HG03442 (cell line): ENCODE data around the gene LGMN.
"Not testable (repeated sequence)": the region's sequence is repeated elsewhere in the genome, so short reads cannot be mapped to it uniquely, and the experiment has no call there.

Experiments used
- ATAC-seq: cut with Tn5 transposase; IDR thresholded peaks from one replicate; pipeline ENCODE4 v1.9.1; 2021; ENCODE audit warnings: mild to moderate bottlenecking, moderate library complexity; ENCODE audit not compliant: unreplicated experiment

The LGMN gene

DNA sequence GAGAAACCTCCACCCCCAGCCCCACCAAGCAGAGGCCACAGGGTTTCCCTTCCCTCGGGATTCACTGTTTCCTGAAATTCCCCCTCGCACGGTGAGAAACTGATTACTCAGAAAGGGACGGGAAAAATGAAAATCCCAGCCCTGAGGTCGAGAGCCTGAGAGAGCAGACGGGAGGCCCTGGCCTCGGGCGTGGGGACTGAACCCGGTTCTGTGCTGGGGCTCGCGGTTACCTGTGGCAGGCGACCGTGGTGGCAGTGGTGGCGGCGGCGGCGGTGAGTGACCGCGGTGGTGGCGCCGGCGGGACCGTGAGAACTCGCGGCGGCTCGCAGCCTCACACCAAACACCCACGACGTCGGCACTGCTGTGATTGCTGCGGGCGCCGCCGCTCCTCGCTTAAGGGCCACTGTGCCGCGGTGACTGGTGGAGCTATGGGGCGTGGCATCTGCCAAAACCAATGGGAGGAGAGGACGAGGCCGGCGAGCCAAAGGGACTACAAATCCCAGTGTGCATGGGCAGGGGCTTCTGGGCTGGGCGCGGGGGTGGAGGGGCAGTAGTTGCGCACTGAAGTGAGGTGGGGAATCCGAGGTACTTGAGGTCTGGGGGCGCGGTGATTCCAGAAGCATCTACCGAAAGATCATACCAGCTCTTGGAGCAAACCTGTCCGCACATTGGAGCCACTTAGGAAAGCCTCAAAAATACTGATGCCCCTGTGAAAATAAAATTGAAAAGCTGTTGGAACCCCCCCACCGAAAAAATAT lies at the start of gene LGMN:
Gene LGMN, minus strand, starts transcription at position 369 of the 758 bp plus-strand sequence. CDS start 15,841 bp downstream, outside the sequence.
- peak; percentile 88 for ATAC-seq

GRCh38 chr14:92794961-92795360 lies 46.5 kb upstream of the LGMN start:
- no peak for ATAC-seq

- ATAC-seq: no peak
Measured at GRCh38 chr14:92794547-92794941, 46.1 kb upstream of the LGMN start.

GRCh38 chr14:92793709-92794546 lies 45.5 kb upstream of the LGMN start, which contains the start of gene GOLGA5:
Gene GOLGA5, plus strand, starts transcription at chr14:92794305. Its CDS starts 3,133 bp downstream, at chr14:92797438.
- peak; percentile 95 for ATAC-seq

- ATAC-seq: no peak
Measured at GRCh38 chr14:92792885-92793284, 44.5 kb upstream of the LGMN start.

- ATAC-seq: no peak
Measured at GRCh38 chr14:92789457-92790089, 41.1 kb upstream of the LGMN start.

GRCh38 chr14:92787554-92787953 lies 39.1 kb upstream of the LGMN start:
- ATAC-seq: no peak

GRCh38 chr14:92786427-92786756 lies 38.0 kb upstream of the LGMN start:
- no peak for ATAC-seq

GRCh38 chr14:92785667-92786426 lies 37.4 kb upstream of the LGMN start:
- no peak for ATAC-seq

DNA sequence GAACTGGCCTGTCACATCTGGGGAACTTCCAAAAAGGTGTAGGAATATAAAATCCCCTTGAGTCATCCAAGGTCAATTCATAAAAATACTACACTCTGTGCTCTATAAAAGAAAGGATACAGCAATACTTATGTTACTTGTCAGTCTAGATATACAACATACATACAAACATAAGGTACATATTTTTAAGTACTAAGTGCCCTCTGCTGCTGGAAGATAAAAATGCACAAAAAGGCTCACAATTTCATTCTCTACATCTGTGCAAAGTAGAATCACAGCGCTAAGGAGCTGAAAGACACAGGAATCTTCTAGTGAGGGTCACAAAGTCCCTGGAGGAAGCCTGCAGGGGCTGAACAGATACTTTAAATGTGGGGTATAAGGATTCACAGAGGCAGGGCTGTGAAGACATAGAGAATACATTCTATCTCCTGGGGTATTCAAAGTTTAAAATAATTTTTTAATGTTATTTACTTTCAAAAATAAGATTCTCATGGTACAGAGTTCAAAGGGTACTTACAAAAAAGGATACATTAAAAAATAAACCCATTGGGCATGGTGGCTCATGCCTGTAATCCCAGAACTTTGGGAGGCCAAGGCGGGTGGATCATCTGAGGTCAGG lies 35.5 kb upstream of the LGMN start:
- no peak for ATAC-seq

DNA sequence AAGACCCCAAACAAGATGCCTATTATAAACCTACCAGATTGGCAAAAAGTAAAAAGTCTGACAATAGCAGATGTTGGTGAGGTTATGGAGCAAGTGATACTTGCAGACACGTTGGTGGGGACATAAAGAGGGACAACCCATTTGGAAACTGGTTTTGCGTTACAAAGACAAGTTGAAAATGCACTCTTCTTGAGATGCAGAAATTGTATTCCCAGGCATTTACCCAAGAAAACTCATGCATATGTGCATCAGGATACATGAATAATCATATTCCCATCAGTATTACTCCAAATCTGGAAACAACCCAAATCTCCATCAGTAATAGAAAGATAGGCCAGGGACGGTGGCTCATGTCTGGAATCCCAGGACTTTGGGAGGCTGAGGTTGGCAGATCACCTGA lies 32.9 kb upstream of the LGMN start:
- no peak for ATAC-seq

DNA sequence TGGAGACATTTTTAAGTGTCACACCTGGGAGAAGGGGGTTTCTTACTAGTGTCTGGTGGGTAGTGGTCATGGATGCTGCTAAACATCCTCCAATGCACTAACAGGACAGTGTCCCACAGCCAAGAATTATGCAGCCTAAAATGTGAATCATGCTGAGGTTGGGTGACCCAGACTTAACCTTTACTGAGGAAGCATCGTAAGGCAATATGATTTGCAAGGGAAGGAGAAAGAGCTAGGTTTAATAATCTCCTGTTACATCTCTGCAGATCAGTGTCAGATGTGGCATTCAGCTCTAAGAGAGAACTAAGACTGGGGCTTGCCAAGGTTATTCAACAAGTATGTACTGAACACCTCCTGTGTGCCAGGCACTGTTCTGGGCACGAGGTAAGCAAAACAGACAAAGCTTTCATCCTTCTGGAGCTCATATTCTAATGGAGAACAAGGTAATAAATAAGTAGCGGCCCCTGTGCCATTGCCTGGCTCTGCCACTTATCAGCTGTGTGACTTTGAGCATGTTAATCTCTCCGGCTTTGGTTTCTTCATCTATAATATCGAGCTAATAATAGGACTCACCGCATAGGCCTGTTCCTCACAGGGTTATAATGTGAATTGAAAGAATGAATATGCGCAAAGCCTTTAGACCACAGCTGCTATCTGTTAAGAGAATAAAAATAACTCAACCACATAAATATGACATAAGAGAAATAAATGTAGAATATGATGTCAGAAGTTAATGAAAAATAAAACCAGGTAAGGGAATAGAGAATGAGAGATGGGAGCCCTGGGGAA lies 32.2 kb upstream of the LGMN start:
- no peak for ATAC-seq

GRCh38 chr14:92778868-92779565 lies 30.6 kb upstream of the LGMN start:
- not testable (repeated sequence) for ATAC-seq

DNA sequence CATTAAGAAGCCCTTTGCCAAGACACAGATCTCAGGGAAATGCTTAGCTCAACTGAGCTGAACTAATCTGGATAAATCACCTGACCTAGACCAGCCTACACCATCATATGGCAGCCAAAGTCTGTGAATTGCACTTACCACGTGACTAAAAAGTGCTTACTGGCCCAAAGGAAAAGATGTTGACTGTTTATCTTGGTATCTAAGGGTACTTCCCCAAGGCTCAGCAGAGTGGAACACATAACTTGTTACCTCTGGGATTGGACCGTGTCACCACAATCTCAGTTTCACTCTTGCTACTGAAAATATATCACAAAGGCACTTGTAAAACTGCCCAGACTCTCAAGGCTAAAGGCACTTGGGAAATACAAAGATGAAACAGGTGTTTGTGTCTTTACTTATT lies 26.9 kb upstream of the LGMN start:
- peak; percentile 93 for ATAC-seq

DNA sequence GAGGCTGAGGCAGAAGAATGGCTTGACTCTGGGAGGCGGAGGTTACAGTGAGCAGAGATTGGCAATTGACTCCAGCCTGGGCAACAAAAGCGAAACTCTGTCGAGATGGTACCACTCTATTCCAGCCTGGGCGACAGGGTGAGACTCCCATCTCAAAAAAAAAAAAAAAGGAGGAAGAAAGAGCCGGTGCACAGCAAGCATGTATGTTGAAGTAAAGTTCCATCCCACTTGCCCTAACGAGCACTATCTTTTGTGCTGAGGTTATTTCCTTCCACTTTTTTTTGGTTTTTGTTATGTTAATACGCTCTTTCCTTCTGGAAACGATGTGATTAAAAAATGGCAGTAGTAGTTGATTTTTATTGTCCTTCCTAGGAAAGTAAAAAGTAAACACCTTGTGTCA lies 26.1 kb upstream of the LGMN start:
- no peak for ATAC-seq

GRCh38 chr14:92770484-92770883 lies 22.1 kb upstream of the LGMN start:
- ATAC-seq: no peak

GRCh38 chr14:92768795-92769194 lies 20.4 kb upstream of the LGMN start:
- ATAC-seq: peak; percentile 4

- peak; percentile 85 for ATAC-seq
Measured at GRCh38 chr14:92768236-92768635, 19.8 kb upstream of the LGMN start.
